ENCODE results near the gene SRCIN1.

The SRCIN1 gene

DNA sequence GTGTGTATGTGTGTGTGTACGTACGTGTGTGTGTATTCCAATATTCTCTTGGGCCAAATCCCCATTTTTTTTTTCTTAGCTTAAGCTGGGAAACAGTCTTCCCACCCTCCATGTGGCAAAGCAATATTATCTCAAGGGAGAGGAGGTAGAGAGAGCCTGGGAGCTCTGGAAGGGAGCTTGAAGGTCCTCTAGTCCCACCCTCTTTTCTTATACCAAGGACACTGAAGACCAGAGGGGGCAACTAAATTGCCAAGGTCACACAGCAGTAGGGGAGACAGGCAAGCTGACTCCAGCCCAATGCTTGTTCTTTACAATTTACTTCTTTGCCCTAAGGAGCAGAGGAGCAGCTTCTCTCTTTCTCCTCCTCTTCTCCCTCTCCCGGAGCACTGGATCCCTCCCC, 6.8 kb downstream of the SRCIN1 start:
- no peak for DNase-seq

DNA sequence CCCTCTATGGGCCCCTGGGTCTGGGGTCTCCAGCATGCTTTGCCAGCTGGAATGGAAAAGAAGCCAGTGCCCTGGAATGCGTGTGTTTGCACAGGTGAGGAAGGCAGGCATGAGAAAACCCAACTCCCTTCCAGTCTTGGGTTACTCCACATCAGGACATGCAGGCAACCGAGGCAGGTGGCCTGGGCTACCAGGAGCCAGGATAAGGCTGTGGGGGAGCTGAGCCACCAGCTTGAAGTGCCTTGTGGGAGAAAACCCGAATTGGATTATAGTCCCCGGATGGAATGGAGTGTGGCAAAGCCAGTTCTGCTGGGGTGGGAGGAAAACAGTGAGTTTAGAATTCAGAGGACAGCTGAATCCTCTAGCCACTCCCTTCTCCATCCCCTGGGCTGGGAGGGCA, 7.2 kb downstream of the SRCIN1 start:
- peak; percentile 22 for DNase-seq

DNA sequence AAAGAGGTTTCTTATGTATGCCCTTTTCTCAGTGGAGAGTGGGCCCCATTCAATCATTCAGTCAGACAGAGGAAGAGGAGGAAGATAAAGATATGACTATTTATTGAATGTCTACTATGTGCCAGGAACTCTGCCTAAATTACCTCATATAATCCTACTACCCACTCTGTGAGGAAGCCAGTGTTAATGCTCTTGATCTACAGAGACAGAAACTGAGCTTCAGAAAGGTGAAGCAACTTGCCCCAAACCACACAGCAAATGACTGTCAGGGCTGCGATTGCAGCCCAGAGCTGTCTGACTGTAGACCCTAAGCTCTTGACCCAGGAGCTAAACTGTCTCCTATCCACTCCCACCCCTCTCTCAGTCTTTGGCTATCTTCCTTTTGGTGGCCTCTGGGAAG, 8.4 kb downstream of the SRCIN1 start:
- no peak for DNase-seq

DNA sequence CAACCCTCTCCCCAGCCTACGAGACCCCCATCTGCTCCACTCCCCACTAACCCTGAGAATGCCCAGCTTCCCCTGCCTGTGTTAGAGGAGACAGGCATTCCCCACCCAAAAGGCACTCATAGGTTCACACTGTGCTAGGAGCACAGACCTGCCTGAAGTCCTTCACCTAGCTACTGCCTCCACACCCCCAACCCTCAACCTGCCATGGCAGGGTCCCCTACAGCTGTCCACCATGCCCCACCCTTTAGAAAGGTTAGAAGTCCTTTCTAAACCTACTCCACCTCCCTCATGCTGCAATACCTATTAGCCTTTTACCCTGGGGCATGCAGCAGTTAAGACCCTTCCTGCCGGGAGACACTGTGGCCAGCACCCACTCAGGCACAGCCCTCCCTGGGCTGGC, 9.1 kb downstream of the SRCIN1 start:
- DNase-seq: no peak

DNA sequence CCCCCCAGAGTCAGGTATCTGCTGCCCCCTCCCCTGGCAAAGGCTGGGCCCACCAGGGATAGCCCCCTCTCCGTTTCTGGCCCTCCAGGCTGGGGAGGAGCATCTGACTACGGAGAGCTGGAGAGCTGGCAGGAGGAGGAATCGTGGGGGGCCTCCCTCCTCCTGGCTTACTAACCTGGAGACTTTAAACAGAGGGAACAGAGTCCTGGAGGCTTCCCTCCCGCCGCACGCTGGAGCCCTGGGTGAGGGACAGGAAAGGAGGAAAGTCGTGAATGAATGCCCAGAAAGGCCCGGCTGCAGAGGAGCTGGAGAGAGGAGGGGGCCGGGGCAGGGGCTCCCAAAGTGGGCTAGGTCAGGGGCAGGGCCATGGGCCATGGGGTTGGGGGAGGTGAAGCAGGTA, 9.9 kb downstream of the SRCIN1 start:
- DNase-seq: no peak

DNA sequence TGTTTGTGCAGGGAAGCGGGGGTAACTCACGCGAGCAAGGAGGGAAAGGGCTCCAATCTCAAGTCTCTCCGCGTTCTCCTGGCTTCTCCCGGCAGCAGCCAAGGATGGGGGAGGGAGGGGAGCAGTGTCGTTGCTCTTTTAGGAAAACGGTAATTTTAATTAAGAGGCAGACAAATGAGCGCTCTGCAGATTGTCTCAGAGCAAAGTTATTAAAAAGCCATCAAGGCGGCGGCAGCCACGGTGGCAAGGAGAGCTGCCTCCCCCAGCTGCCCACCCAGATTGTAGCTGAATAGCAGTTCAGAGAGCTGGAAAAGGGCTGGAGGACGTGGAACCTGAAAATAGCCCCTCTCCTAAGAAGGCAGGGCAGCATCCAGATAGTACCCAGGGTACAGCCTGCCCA, 11.6 kb downstream of the SRCIN1 start:
- DNase-seq: no peak

DNA sequence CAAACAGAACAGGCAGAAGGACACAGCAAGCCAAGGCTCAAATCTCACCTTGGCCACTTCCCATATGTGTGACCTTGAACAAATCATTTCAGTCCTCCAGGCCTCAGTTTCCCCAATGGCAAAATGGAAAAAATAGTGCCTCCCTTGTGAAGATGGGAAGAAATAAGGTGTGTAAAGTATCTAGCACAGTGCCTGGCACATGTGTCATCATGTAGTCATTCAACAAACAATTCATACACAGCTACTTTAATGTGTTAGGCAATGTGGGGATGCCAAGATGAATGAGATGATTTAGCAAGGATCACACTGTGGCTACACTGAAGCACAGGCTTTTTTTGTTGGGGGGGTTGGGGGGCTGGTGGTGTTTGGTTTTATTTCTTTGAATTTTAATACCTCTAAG, 13.3 kb downstream of the SRCIN1 start:
- no peak for DNase-seq

DNA sequence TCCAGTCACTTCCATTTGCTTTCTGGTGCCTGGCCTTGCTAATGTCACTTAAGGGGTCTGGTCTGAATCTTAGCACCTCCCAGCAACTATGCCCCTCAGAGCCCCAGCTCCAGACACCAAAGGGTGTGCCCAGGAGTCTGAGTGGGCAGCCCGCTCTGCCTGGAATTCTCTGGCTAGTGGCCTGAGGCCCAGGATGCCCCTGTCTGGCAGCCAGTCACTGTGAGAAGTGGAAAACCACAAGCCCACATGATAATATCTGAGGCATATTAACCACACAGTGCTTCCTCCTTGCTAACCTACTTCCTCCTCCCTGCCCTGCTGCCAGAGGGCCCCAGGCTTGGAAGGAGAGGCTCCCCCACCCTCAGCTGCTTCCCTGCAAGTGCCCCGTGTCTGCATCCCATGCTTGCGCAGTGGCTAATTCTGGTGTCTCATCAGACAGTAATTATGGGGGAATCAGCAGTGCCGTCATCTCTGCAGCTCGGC, 14.0 kb downstream of the SRCIN1 start:
- peak; percentile 14 for DNase-seq

DNA sequence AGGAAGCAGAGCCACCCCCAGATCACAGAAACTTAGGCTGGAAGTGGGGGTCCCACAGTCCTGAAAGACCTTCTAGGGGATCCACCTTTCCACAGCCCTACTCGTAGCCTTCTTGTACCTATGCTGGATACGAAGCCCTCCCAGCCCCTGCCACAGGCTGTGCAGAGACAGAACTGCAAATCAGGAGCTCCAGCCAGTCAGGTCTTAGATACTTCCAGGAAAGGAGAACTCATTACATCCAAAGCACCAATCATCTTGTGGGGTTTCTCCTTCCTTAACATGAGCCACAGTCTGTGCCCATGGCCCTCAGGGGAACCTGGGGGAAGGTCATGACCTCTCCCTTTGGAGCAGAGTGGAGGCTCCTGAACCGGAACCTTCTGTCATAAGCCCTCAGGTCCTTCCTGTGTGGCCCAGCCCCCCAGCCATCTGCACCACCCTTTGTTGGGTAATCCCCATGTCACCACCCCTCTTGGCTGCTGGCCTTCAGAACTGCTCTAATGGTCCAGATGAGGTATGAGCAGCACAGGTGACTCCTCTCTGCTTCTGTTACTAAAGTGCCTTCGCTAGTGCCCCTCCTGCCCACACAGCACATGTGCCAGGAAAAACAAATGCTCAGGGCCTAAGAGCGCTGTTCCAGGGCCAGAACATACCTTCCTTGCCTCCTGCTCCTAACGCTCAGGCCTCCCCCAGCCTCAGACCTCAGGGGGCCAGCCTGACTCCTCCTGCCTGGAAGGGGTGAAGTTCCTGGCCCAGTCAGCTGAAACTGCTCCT, 14.6 kb downstream of the SRCIN1 start:
- DNase-seq: no peak

DNA sequence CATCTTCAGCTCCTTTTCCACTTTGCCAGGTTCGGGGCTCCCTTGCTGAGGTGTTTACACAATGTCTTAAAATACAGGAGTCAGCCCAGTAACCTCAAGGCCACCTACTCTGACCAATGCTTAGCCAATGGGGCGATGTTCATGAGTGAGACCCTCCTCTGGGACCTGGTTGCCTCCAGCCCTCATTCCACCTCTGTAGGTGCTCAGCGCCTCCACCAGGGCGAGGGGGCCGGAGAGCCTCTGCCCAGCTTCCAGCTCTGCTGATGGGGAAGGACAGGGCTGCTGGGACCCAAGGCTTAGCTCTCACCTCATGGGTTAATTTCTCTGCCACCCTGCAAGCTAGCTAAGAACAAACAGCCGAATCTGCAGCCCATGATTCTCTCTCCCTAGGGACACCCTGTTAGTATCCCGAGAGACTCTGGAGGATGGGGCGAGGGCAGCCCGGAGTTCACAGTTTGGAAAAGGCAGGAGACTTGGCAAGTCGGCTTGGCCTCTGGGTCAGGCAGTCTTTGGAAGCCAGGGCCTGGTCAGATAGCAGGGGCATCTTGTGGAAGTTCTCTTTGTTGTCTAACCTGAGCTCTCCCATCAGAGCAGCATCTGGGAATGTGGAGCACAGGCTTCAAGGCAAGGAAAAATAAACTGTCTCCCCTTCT, 16.2 kb downstream of the SRCIN1 start:
- no peak for DNase-seq

DNA sequence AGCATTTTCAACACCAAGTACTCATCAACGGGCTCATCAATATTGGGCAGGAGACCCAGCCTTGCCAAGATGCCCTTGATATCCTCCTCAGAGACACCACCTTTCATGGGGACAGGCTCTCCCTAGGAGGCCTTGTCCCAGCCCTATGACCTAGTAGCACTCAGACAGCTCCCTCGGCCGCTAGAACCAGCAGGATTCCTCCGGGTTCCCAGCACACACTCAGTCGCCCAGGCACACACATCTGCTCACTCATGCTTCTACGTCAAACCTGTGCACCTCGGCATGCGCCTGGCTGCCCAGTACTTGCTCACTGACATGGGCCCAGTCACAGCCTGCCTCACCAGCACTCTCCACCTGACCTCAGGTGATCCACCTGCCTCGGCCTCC, 17.0 kb downstream of the SRCIN1 start:
- DNase-seq: no peak

DNA sequence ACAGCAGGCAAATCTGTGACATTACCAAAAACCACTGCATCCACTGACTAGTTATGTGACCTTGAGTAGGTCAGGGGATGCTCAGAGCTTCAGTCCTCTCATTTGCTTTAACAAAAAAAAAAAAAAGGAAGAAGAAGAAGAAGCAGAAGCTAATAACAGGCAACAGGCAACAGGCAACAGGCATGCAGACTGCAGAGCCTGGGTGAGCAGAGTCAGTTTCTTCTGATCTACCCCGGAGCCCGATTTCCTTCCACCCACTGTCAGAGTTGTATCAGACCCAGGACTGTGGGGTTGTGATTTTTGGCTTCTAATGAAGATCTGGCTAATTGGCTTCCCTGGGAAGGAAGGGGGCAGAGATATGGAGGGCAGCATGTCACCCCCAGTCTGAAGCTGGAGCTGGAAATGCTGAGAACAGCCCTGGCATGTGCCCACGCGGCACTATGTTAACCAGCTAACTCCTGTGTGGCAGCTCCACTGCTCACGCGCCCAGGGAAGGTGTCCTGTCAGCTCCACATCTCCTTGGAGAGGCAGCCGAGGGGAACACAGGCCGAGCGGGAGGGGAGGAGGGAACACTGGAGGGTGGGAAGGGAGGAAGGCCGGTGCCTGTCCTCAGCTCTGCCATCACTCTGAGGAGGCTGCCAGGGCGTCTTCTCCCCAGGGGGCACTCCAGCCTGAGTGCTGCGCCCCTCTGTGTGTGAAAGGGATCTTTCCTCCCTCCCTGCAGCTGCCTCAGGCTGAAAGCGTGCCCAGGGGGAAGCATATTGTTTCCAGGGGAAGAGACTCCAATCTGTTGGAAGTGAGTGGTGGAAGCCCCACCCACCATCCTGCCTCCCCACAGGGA, 17.6 kb downstream of the SRCIN1 start:
- no peak for DNase-seq

DNA sequence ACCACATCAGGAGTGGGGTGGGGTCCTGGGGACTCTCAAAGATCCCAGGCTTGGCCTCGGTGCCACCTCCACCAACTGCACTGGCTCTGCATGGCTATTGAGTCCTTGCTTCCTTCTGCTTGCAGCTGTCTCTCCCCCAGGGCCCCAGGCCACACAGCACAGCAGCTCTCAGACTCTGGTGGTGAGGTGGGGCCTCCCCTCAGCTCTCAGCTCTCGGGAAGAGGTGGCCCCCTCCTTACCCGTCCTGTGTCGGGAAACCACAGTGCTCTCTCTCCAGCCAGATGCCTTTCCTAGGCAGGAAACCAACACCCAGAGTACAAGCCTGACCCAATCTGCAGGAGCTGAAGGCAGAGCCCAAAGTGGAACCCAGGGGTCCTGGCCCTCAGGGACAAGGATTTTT, 18.5 kb downstream of the SRCIN1 start:
- DNase-seq: no peak

DNA sequence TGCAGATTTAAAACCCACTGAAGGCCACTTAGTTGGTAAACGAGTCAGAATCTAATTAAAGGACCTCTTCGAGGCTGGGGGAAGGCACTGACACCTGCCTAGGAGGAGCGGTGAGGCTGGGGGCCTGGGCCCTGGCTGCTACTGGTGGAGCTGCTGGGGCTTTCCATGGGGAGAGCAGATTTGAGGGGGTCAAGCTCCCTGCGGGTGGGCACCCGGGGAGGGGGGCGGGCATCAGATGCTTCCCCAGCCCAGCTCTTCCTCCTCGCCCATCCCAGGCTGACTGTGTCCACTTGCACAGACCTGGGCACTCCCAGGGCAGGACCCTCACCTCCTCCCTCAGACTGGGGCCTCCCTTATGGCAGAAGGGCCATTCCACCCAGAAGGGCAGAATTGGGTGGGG, 19.0 kb downstream of the SRCIN1 start:
- no peak for DNase-seq

DNA sequence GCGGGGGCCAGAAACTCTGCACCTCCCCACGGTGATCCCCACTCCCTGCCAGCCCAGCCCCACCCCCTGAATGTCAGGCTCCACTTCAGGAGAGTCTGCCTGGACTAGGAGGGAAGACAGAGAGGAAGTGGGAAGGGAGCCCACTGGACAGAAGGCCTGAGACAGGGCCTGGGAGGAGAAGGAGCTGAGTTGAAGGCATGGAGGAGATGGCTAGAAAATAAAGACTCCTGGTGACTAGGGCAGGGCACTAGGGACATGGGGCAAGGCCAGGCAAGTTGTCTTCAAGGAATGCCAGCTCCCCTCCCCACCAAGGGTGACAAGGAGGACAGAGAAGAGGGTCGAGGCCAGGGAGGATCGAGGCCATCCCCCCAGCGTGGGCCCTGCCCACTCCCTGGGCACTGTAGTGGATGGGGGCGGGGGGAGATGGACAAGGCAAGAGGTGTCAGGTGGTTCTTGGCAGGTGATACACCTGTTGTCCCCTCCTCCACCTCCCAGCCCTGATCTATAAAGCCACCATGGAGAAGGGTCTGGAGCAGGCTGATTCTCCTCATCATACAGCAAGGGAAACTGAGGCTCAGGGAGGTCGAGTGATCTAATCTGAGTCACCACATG, 19.7 kb downstream of the SRCIN1 start:
- no peak for DNase-seq

DNA sequence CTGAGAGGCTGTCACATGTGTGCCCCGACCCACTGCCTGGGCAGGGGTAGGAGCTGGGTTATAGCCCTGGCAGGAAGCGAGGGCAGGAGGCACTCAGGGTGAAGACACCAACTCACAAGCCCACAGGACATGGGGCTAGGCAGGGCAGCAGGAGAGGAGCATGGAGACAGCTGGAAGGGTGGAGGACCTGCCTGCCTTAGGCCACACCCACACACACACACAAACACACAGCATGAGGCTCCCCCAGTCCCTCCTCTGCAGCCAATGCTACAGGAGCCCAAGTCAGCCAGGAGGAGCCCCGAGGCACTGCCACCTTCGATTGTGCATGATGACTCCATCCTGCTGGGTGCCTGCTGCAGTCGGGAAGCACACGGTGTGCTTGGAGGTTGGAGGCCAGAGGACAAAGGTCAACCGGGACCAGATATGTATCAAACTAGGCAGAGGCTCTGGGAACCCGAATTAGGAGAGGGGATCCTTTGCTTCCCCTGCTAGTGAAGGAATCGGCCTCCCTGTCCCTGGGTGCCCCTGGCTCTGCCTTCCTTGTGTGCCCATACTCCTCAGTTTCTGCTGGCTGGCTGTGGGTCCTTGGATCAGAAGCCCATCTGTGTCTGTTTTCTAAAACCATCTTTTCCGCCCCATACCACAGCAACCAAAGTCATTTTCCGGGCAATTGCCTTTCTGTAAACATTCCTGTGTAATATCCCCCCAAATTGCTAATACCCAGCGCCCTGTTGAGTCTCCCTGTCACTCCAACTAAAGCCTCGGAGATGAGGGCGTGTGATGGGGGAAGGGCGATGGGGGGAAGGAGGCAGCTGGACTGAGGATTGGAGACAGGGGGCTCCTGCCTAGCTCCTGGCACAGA, 20.5 kb downstream of the SRCIN1 start:
- no peak for DNase-seq

DNA sequence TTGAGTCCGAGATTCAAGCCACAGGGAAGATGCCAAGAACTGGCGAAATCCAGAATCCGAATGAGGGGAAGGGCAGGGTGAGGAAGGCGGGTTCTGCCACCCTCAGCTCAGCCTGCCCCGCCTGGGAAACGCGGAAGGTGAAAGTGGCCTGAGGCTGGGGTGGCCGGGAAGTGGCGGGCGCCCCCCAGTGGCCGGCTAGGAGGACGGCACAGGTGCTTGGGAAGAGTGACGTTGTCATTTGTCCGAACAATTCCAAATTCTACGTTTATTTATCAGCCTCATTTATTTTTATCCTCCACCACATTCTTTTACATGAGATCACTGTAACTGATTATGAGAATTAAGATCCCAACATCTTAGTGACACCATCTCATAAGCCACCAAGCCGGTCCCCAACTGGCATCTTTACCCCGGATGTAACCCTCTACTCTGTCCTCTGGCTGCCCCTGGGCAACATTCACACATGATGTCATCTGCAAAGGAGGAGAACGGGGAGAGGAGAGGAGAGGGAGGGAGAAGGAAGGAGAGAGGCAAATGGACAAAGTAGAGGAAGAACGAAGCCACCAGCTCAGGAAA, 21.3 kb downstream of the SRCIN1 start:
- no peak for DNase-seq

DNA sequence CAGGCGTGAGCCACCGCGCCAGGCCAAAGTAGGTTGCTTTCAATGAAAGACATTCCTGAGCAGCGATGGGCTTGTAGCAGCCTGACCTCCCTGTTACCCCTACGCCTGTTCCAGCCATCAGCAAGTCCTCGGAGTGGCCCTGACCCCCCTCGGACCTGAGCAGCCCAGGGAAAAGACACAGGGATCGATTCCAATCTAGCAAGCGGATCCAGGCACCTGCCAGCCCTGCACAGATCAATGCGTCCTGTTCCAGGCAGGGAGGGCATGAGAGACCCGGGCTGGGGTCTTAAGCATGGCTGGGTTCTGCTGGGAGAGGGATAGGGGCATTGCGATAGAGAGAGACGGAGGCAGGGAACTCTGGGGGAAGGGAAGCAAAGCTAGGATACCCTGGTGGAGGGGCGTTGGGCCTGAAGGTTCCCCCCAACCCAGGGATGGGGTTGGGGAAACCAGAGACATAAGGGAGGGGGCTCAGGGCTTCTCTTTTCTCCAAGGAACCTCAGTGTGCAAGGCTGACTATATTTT, 21.9 kb downstream of the SRCIN1 start:
- DNase-seq: no peak

DNA sequence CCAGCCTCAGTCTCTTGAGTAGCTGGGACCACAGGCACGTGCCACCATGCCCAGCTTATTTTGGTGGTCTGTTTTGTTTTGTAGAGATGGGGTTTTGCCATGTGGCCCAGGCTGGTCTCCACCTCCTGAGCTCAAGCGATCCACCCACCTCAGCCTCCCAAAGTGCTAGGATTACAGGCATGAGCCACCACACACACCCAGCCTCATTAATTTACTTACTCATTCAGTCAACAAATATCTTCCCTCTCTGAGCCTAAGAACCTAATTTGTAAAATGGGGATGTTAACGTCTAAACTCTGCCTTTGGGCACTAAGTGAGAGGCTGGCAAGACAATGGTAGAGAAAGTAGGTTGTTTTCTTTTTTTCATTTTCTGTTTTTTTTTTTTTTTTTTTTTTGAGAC, 22.6 kb downstream of the SRCIN1 start:
- no peak for DNase-seq

DNA sequence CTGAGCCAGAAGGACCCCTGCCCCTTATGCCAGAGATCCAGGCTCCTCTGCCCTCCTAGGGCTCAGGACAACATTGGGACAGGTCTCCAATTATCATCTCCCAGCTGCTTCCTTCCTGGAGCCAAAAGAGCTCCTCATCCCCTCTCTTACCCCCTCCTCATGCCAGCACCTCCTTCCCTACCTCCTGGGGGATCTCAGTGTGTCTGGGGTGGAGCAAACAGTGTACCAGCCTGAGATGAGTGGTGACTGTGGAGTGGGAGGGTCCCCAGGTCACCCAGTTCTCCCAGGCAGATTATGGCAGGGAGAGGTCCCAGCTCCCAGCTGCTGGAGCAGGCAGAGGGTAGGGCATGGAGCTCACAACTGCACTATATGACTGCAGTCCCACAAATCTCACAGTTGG, 23.7 kb downstream of the SRCIN1 start:
- no peak for DNase-seq

DNA sequence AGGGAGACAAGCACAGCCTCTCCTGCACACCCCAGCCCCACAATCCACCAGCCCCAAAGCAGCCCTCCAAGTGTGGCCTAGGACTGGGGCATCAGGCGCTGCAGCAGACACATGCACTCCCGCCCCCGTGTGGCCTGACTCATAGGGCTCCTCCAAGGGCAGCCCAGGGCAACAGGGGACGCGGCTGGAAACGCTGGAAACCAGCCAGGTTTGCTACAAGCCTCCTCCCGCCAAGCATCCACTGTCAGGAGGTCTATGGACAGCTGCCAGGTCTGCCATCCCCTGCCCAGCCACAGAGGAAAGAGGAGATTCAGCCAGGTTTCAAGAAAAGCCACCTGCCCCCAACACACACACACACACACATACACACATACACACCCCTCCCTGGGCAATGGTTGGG, 25.8 kb downstream of the SRCIN1 start:
- DNase-seq: no peak

DNA sequence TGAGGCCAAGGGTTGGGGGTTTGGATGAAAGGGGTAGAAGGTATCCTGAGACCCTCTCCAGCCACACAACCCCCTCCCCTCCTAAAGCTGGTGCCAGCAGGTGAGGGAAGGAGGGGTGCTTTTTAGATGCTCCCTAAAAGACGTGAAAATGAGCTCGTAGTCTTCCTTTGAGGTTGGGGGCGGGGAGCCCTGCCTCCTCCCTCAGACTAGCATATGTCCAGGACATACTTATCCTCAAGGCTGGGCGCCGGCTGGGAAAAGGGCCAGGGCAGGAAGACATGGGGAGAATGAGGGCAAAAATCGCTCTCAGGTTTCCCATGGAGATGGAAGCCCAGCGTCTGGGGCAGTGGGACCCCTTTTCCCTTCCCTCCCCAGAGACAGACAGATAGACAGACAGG, 26.7 kb downstream of the SRCIN1 start:
- no peak for DNase-seq
